Stimulated activated CD4-positive, alpha-beta T cell treated with anti-CD3 and anti-CD28 coated beads, Interleukin-1b, Interleukin-23, amount 100 ng/mL, for 4 hours (primary cell): Measurements from ENCODE around the gene PRR19.
A peak's percentile ranks its signal among the peaks of the same experiment; 100 is the strongest.

Source experiments
- DNase-seq, 2 donors: peaks; one replicate each; pipeline ENCODE4 v3.0.0-alpha.2; 2020; ENCODE audit warnings: low read depth in 2 of 2

Gene PRR19

GRCh38 chr19:42283188-42284065 is 18.5 kb upstream of the PRR19 start:
- DNase-seq: peak; percentile 95 to 96

- DNase-seq: peak; percentile 64 to 82
Observed at GRCh38 chr19:42284066-42284501, 17.8 kb upstream of the PRR19 start.

DNA sequence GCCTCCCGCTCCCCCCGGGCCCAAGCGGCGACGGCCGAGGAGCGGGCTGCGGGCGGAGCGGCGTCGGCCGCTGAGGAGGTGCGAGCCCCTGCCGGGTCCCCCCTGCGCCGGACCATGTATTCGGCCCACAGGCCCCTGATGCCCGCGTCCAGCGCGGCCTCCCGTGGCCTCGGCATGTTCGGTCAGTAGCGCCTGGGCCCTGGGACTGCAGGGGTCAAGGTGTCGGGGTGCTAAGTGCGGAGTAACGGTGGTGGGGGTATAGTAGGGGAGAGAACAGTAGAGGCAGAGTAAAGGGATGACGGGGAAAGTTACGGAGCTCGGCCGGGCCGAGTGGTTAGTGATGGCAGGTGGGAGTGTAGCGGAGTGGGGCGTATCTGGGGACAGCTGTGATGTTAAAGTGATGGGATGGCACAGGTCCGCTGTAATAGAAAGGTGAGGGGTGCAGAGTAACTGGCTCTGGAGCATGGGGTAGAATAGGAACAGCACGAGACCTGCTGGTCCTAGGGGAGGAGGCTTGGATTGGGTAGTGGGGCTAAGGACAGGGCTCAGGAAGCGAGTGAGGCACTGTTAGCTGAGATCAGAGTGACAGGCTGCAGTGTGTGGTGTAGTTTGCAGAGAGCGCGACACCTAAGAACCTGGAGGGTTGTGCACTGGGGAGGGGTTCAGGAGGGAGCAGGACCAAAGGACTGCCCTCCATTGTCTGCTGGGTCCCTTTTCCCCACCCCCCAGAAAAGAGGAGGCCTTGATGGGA is 17.2 kb upstream of the PRR19 start:
- DNase-seq: no peak

GRCh38 chr19:42285541-42285941 is 16.4 kb upstream of the PRR19 start:
- no peak for DNase-seq

DNA sequence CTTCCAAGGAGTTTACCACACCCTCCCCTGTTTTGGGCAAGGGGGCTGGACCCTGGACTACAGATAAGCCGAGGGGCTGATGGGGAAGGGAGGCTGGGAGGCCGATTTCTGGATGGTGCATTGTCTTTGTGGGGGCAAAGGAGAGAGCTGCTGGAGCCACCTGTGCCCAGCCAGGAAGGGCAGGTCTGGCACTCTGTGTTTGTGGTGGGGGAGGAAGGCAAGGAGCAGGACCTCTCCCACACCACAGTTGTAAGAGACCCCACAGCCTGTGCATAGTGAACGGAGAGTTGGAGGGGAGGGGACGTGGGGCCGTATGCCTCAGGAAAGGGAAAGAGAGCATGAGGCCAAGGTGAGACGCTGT is 16.0 kb upstream of the PRR19 start:
- no peak for DNase-seq

DNA sequence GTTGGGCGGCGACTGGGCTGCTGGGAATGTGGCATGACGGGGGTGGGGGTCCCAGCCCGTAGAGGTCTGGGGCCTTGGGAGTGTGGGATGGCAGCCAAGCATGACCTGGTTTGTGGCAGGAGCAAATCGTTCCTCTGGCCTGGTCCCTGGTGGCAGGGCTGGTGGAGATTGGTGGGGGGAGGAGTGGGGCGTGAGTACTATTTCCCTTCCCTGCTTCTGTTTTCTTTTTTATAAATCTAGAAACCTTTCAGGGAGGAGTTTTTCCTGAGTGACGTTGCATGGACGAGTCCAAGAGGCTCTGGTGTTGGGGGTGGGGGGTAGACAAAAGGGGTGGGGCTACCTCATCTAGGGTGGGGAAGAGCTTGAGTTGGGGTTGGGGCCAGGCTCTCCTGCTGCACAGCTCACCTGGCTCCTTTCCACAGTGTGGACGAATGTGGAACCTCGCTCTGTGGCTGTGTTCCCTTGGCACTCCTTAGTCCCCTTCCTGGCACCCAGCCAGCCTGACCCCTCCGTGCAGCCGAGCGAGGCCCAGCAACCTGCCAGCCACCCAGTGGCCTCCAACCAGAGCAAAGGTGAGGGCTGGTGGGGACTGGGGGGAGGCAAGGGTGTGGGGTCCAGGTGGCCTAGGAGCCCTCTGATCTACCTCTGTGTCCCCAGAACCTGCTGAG is 15.4 kb upstream of the PRR19 start:
- DNase-seq: no peak

GRCh38 chr19:42287017-42287826 is 14.7 kb upstream of the PRR19 start:
- DNase-seq: no peak

- no peak for DNase-seq
Observed at GRCh38 chr19:42287827-42288107, 14.2 kb upstream of the PRR19 start.

DNA sequence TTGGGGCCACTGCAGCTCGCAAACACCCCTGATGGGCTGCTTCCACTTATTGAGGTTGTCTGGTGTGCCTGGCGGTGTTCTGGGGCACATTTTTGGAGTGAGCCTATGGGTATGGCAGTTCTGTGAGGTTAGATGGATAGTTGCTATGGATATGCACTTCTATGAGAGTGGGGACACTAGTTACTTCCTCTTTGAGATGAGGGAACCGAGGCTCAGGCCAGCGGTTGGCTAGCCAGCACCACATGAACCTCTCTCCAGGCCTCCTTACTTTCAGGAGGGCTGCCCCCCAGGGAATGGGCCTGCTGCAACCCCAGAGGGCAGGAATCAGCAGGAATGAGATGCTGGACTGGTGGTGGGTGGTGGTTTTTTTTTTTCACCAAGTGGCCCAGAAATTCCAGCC is 13.5 kb upstream of the PRR19 start:
- no peak for DNase-seq

- no peak for DNase-seq
Observed at GRCh38 chr19:42288881-42289555, 12.9 kb upstream of the PRR19 start.

DNA sequence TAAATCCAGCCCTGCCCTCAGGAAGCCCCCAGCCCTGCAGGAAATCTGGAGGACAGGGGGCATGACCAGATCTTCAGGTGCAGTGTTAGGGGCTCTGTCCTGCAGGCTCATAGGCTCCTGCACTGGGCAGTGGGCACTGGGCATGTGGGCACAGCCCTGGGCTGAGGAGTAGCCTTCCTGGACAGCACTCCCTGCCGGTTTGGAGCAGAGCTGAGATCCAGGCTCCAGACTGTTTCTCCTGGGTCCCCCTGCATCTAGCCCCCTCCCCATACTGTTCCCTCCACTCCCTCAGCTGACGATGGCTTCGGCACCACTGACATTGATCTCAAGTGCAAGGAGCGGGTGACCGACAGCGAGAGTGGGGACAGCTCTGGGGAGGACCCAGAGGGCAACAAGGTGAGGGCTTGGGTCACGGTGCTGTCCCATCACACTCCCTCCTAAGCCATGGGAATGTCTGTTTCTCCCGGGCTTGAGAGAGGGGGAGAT is 12.3 kb upstream of the PRR19 start:
- DNase-seq: no peak

DNA sequence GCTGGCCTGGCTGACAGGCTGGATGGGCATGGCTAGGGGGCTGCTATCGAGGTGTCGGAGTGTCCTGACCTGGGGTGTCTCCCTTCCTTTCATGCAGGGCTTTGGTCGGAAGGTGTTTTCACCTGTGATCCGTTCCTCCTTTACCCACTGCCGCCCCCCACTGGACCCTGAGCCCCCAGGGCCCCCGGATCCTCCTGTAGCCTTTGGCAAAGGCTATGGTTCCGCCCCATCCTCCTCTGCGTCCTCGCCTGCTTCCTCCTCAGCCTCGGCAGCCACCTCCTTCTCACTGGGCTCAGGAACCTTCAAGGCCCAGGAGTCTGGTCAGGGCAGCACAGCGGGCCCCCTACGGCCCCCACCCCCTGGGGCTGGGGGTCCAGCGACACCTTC is 11.8 kb upstream of the PRR19 start:
- DNase-seq: no peak

DNA sequence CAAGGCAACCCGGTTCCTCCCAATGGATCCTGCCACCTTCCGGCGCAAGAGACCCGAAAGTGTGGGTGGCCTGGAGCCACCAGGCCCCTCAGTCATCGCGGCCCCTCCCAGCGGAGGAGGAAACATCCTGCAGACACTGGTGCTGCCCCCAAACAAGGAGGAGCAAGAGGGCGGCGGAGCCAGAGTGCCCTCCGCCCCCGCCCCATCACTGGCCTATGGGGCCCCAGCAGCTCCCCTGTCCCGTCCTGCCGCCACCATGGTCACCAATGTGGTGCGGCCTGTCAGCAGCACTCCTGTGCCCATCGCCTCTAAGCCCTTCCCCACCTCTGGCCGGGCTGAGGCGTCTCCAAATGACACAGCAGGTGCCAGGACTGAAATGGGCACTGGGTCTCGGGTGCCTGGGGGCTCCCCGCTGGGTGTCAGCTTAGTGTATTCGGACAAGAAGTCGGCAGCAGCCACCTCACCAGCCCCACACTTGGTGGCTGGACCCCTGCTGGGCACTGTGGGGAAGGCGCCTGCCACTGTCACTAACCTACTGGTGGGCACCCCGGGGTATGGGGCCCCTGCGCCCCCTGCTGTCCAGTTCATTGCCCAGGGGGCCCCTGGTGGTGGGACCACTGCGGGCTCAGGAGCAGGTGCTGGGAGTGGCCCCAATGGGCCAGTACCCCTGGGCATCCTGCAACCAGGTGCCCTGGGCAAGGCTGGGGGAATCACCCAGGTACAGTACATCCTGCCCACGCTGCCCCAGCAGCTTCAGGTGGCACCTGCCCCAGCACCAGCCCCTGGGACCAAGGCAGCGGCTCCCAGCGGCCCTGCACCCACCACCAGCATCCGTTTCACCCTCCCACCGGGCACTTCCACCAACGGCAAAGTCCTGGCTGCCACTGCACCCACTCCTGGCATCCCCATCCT is 11.2 kb upstream of the PRR19 start:
- DNase-seq: peak; percentile 45 to 49

GRCh38 chr19:42291435-42291810 is 10.5 kb upstream of the PRR19 start:
- no peak for DNase-seq

- no peak for DNase-seq
Observed at GRCh38 chr19:42292042-42292960, 9.6 kb upstream of the PRR19 start.

DNA sequence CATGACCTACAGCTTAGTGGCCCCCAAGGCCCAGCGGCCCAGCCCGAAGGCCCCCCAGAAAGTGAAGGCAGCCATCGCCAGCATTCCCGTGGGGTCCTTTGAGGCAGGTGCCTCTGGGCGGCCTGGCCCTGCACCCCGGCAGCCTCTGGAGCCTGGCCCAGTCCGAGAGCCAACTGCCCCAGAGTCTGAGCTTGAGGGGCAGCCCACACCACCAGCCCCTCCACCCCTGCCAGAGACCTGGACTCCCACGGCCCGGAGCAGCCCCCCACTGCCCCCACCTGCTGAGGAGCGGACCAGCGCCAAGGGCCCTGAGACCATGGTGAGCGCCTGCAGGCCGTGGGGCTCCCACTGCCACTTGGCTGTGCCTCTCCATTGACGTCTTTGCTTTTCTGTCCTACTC is 9.0 kb upstream of the PRR19 start:
- DNase-seq: no peak

GRCh38 chr19:42293540-42293939 is 8.4 kb upstream of the PRR19 start:
- DNase-seq: no peak

DNA sequence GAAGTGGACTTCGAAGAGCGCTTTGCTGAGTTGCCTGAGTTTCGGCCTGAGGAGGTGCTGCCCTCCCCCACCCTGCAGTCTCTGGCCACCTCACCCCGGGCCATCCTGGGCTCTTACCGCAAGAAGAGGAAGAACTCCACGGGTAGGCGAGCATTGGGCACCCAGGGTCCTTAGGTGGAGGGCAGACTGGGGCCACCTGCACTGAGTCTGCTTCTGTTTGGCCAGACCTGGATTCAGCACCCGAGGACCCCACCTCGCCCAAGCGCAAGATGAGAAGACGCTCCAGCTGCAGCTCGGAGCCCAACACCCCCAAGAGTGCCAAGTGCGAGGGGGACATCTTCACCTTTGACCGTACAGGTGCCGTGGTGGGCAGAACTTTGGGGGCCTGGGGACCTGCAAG is 8.0 kb upstream of the PRR19 start:
- no peak for DNase-seq

DNA sequence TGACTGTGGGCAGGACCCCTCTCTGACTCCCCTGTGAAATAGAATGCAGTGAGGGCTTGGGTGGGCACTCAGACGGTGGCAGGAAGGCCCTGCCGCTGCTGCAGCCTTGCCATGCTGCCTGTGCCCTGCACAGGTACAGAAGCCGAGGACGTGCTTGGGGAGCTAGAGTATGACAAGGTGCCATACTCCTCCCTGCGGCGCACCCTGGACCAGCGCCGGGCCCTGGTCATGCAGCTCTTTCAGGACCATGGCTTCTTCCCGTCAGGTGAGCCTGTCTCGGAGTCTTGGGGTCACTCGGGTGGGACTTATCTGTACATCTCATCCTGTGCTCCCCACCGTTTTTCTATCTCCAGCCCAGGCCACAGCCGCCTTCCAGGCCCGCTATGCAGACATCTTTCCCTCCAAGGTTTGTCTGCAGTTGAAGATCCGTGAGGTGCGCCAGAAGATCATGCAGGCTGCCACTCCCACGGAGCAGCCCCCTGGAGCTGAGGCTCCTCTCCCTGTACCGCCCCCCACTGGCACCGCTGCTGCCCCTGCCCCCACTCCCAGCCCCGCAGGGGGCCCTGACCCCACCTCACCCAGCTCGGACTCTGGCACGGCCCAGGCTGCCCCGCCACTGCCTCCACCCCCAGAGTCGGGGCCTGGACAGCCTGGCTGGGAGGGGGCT is 7.3 kb upstream of the PRR19 start:
- DNase-seq: no peak
